ENCODE results near the gene CD81. TPM values are rescaled to one million over a fixed set of nuclear protein-coding genes. Genes with fewer than 3 reads are reported as not detected.

The CD81 gene
- total RNA-seq, 1 donor from 2014 or later = 424 TPM

GRCh38 chr11:2409611-2410468 lies 32.7 kb downstream of the CD81 start:
- Mint-ChIP-seq H3K27me3 (ENCODE audit: unreplicated experiment) (peaks cover 6% of the 10 kb centered on the region), H3K4me3 (ENCODE audit: unreplicated experiment) (no peak overlapping the region), H3K27ac (ENCODE audit: unreplicated experiment) (no peak overlapping the region), H3K9me3 (ENCODE audit: unreplicated experiment) (no peaks in the 10 kb centered on the region), H3K4me1 (ENCODE audit: unreplicated experiment) (no peaks in the 10 kb centered on the region), H3K36me3 (ENCODE audit: low read depth, unreplicated experiment) (no peaks in the 10 kb centered on the region)
- DNase-seq (ENCODE audit: low spot score) = no peak
- TF ChIP-seq CTCF (IDR thresholded peaks at IDR 0.05; ENCODE audit: unreplicated experiment) = no peak

- Mint-ChIP-seq H3K36me3 (ENCODE audit: low read depth, unreplicated experiment) (no peaks in the 10 kb centered on the region), H3K27me3 (ENCODE audit: unreplicated experiment) (peaks cover 6% of the 10 kb centered on the region), H3K4me3 (ENCODE audit: unreplicated experiment) (no peak overlapping the region), H3K27ac (ENCODE audit: unreplicated experiment) (no peak overlapping the region), H3K4me1 (ENCODE audit: unreplicated experiment) (no peaks in the 10 kb centered on the region), H3K9me3 (ENCODE audit: unreplicated experiment) (no peaks in the 10 kb centered on the region)
- TF ChIP-seq CTCF (IDR thresholded peaks at IDR 0.05; ENCODE audit: unreplicated experiment) = no peak
- DNase-seq (ENCODE audit: low spot score) = no peak
Measured at GRCh38 chr11:2410616-2411015, 33.5 kb downstream of the CD81 start.

- Mint-ChIP-seq H3K4me1 (ENCODE audit: unreplicated experiment) (no peaks in the 10 kb centered on the region), H3K4me3 (ENCODE audit: unreplicated experiment) (no peak overlapping the region), H3K27me3 (ENCODE audit: unreplicated experiment) (peaks cover 4% of the 10 kb centered on the region), H3K27ac (ENCODE audit: unreplicated experiment) (no peak overlapping the region), H3K9me3 (ENCODE audit: unreplicated experiment) (no peaks in the 10 kb centered on the region), H3K36me3 (ENCODE audit: low read depth, unreplicated experiment) (no peaks in the 10 kb centered on the region)
- DNase-seq (ENCODE audit: low spot score) = no peak
- no peak for TF ChIP-seq CTCF (IDR thresholded peaks at IDR 0.05; ENCODE audit: unreplicated experiment)
Measured at GRCh38 chr11:2411446-2412305, 34.6 kb downstream of the CD81 start.

GRCh38 chr11:2412323-2412722 lies 35.2 kb downstream of the CD81 start:
- no peak for TF ChIP-seq CTCF (IDR thresholded peaks at IDR 0.05; ENCODE audit: unreplicated experiment)
- Mint-ChIP-seq H3K27ac (ENCODE audit: unreplicated experiment) (no peak overlapping the region), H3K36me3 (ENCODE audit: low read depth, unreplicated experiment) (no peaks in the 10 kb centered on the region), H3K4me1 (ENCODE audit: unreplicated experiment) (no peaks in the 10 kb centered on the region), H3K27me3 (ENCODE audit: unreplicated experiment) (peaks cover 5% of the 10 kb centered on the region), H3K9me3 (ENCODE audit: unreplicated experiment) (no peaks in the 10 kb centered on the region), H3K4me3 (ENCODE audit: unreplicated experiment) (no peak overlapping the region)
- DNase-seq (ENCODE audit: low spot score) = no peak
